NCI-H2171 treated with DMSO at 0.1 percent for 48 hours (cell line): ENCODE measurements around the gene NINJ2.
"Not testable (repeated sequence)": the region's sequence is repeated elsewhere in the genome, so short reads cannot be mapped to it uniquely, and the experiment has no call there.

ENCODE experiments used
- DNase-seq: peaks from one replicate; lab custom pipeline; 2025; lab: John Stamatoyannopoulos, UW

Gene NINJ2, protein sequence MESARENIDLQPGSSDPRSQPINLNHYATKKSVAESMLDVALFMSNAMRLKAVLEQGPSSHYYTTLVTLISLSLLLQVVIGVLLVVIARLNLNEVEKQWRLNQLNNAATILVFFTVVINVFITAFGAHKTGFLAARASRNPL

DNA sequence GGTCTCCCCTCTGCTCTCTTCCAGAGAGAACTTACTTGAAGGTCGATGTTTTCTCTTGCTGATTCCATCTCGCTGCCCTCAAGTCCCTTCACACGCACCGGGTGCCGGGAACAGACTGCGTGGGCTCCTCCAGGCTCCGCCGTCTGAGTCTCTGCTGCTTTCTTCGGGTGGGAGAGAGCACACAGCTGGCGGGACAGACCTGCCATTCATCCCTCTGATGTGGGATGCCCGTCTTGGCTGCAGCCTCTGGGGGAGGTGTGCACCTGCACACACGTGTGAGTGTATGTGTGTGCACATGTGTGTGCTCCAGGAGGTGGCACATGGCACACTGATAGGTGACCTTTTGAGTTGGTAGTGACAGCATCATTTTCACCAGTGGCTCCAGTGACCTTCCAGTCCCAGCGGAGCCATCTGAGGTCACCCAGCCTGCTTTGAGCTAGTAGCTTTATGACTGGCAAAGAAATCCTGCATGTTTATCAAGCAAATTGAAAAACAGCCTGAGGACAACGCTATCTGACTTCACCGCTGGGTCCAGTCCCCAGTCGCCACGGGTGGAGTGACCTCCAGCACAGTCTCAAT is at the start of gene NINJ2:
NINJ2 (minus strand) TSS at position 153 of the 579 bp plus-strand sequence; CDS start at position 68, 85 bp downstream.
- no peak for DNase-seq

DNA sequence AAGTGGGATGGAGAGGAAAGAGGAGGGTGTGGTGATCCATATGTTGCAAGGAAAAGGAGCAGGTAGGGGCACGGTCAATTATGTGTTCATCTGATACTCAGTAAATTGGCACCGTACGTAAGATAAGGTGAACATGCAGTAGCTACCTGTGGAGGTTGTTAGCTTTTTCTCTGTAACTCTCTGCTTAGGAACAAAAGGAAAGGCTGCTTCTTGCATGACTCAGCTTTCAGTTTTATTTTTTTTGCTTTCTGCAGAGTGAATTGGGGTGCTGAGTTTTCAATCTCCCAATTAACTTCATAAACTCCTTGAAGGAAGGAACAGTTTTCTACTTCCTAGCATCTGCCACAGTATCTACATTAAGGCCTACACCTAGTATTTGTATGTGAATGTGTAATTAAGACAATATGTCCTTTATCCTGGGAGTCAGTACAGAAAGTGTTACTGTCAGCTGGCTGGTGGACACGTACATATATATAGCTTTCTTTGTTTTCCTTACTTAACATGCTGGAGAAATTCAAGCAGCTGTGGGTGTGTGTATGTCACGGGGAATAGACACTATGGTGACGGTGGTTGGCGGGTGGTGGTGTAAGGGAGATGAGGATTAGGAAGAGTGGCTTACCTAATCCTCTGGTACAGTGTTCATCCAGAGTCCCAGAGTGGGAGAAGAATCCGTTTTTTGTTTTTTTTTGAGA is 49.1 kb upstream of the NINJ2 start:
- peak; percentile 98 for DNase-seq

DNA sequence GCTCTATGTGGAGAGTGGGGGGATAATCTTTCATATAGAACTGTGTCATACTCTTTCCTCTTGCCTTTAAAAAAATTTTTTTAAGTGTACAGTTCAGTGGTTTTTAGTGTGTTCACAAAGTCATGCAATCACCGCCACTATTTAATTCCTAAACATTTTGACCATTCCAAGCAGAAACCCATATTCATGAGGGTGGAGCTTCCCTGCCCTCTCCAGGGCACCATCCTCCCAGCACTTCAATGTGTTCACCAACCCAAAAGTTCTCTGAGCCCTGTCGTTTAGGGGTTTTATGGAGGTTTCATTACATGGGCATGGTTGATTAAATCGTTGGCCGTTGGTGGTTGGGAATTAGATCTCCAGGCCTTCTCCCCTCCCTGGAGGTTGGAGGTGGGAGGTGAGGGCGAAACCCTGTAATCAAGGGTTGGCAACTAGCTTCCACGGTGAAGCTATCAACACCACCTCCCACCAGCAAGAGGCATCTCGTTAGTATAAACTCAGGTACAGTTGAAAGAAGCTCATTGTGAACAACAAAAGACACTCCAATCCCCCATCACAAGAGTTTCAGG is 46.3 kb upstream of the NINJ2 start:
- DNase-seq: no peak

DNA sequence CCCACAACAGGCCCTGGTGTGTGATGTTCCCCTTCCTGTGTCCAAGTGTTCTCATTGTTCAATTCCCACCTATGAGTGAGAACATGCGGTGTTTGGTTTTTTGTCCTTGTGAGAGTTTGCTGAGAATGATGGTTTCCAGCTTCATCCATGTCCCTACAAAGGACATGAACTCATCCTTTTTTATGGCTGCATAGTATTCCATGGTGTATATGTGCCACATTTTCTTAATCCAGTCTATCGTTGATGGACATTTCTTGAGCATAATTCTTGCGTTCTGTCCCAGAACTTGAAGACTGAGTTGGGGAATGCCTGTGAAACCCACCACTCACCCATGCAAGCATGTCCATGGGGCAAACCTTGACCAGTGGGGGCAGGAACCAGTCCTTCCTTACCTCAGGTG is 44.8 kb upstream of the NINJ2 start:
- DNase-seq: not testable (repeated sequence)

DNA sequence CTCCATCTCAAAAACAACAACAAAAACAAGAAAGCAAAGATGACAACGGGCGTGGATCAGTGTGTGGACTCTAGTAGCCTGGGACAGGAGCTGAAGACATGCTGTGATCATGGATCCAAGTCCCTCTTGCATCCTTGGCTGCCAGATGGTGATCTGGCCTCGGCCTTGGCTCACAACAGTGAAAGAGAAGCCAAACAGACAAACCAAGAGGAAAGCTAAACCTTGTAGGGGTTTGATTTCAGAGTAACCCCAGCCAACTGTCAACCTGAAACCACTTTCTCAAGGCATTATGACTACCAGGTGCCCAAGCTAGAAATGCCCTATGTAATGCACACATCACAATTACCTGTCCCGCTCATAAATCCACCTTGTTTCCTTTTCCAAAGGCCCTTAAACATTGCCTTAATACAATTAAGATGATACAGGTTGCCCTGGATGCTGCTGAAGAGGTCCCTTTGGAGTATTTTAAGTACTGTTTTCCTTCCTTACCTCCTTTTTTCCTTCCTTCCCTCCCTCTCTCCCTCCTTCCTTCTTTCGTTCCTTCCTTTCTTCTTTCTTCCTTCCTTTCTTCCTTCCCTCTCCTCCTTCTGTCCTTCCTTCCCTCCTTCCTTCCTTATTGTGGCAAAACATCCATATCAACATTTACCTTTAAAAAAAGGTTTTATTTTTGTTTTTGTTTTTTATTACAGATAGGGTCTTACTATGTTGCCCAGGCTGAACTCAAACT is 41.4 kb upstream of the NINJ2 start:
- DNase-seq: peak; percentile 88

DNA sequence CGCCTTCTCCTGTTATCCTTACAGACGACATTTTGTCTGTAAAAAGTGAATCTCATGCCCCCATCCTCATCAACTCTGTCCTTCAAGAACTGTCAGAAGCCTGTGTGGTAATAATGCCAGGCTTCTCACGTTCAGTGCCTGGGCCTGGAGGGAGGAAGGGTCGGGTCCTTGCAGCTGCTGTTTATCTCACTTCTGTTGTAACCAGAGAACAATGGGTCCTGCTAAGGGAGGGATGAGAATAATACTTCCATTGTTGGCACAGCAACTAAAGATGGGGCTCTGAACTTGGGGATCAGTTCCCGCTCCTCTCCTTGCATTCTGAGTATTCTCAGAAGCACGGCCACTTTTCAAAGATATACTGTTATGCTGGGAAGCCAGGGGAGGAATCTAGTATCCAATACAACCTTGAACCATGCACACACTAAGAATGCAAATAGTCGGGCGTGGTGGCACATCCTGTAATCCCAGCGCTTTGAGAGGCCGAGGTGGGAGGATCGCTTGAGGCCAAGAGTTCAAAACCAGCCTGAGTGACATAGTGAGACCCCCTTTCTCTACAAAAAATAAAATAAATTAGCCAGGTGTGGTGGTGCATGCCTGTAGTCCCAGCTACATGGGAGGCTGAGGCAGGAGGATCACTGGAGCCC is 38.8 kb upstream of the NINJ2 start:
- DNase-seq: peak; percentile 44

DNA sequence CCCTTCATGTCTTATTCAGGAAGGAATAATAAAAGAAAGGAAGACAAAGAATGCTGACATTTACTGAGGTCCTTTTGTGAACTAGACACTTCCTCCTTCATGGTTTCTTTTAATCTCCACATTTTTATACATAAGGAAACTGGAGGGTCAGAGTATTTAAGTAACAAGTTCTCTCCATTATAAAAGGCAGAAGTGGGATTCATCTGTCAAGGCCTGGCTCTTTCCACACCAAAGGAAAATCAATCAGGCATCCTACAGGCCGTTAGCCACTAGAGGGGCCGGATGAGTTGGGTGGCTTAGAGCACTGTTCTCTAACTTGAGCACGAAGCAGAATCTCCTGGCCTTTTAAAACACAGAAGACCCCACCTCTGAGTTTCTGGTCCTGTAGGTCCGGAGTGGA is 36.8 kb upstream of the NINJ2 start:
- DNase-seq: no peak

DNA sequence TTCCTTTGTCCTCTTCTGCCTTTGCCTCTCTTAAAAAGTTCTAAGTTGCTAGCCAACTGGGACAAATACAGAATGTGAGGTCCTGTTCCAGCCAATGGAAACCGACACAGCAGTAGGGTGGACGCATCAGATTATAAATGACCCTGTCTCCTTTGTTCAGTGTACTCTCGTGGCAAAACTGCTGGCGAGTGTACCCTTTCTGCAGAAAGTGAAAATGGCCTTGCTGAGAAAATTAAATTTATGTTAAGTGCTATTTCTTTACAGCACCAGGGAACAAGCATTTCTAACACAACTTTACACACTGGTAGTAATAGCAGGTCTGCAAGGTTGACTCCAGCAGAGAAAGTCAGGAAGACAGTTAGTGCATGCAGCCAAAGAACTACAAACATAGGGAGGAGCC is 35.0 kb upstream of the NINJ2 start:
- not testable (repeated sequence) for DNase-seq

DNA sequence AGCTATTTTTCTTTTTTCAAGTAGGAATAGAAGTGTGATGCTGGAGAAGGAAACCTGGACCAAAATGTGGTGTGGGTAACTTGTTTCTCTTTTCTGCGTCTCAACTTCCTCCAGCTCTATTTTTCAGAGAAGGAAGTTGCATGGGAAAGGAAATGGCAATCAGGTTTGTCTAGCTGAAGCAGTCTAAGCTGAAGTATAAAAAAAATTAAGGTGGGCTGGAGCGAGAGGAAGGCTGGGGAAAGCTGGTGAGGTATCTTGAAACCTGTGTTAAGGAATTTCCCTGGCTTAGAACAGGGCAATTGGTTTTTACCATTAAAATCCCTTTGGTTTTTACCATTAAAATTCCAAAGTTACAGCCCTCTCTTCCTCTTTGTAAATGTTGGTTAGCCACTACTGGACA is 34.2 kb upstream of the NINJ2 start:
- no peak for DNase-seq

DNA sequence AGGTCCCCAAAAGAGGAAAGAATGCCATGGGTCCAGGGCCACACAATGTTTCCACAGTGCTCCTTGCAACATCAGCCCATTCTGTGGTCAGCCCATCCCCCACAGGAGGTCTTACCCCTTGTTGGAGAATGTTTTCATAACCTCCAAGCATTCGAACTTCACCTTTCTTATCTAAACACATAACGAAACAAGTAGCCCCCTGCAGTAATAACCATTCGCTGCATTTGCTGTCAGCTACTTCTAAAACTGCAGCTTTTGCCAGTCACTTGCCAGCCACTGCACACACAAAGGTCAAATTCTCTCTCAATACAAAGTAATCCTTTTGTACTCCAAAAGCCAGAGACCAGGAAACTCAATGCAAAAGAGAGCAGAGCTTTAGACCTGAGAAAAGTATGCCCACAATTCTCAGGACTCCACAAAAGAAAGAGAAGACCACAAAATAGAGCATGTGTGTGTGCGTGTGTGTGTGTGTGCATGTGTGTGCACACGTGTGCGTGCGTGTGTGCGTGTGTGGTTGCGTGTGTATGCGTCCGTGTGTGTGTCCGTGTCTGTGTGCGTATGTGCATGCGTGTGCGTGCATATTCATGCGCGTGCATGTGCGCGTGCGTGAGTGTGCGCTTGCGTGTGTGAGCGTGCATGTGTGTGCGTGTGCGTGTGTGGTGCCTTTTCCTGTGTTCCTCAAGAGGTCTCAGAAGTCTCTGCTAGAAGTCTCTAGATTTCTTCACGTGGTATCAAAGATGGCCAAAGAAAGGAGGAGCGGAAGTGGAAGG is 31.7 kb upstream of the NINJ2 start:
- DNase-seq: no peak

DNA sequence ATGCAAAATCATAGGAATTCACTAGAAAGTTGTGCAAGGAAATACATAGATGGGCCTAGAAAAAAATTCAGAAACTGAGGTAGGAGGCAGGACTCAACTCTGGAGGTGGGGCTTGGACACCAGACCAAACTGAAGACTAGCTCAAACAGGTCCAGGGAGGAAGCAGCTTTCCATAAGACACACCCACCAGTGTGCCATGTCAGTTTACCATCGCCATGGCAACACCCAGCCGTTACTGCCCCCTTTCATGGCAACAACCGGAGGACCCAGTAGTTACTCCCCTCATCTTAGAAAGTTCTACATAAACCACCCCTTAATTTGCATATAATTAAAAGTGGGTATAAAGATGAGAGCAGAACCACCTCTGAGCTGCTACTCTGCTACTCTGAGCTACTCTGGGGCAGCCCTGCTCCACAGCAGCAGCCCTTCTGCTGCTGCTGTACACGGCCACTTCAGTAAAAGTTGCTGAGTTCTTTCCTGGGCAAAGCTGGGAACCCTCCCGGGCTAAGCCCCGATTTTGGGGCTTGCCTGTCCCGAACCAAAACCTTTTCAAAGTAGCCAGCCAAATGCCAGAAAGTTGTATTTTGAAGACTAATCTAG is 30.8 kb upstream of the NINJ2 start:
- no peak for DNase-seq

DNA sequence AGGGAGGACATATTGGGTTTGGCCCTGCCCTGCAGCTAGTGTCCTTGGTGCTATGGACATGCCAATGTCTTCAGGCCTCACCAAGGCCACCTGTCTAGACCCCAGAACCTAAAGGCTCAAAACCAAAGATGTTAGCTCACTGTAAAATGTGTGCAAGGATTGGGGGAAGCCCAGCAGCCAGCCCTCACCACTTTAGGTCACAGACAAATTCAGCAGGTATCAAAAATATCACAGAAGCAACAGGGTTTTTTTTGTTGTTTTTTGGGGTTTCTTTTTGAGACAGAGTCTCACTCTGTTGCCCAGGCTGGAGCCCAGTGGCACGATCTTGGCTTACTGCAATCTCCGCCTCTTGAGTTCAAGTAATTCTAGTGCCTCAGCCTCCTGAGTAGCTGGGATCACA is 29.0 kb upstream of the NINJ2 start:
- DNase-seq: no peak

DNA sequence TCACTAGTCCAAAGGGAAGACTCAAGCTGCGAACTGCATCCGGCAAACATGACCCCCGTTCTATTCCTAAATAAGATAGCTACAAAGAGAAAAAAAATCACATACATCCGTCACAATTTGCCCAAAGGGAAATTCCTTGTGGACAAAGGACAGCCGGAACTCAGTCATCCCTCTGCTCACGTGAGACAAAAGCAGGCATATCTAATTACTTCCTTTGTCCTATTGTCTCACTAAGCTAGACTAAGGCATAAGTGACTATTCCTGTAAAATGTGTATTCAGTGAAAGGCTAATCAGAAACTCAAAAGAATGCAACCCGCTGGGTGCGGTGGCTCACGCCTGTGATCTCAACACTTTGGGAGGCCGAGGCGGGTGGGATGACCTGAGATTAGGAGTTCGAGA is 27.2 kb upstream of the NINJ2 start:
- no peak for DNase-seq

DNA sequence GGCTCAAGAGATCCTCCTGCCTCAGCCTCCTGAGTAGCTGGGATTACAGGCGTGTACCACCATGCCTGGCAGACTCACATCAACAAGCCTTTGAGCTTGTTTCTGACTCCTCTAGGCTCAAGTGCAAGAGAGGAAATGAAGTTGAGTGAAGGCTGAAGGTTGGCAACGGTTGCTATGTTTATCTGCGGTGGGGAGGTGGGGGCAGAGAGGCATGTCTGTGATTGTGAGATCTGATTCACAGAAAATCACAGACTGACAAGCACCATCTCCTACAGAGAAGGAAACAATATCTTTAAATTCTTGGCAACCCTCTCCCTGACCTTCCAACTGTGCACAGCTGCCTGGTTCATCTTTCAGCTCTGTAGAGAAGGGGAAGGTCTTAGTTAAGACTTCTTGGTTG is 22.1 kb upstream of the NINJ2 start:
- peak; percentile 78 for DNase-seq

DNA sequence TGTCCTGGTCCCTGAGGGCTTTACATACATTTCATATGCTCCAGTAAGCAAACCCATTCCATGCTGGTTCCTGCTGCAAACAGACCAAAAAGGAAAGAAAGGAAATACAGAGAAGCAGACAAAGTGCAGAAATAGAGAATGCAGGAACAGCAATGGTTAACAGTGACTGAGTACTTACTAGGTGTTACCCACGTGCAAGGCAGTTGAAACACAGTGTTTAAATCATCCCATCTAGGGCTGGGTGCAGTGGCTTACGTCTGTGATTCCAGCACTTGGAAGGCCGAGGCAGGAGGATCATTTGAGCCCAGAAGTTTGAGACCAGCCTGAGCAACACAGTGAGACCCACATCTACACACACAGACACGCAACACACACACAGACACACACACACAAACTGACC is 21.2 kb upstream of the NINJ2 start:
- no peak for DNase-seq

DNA sequence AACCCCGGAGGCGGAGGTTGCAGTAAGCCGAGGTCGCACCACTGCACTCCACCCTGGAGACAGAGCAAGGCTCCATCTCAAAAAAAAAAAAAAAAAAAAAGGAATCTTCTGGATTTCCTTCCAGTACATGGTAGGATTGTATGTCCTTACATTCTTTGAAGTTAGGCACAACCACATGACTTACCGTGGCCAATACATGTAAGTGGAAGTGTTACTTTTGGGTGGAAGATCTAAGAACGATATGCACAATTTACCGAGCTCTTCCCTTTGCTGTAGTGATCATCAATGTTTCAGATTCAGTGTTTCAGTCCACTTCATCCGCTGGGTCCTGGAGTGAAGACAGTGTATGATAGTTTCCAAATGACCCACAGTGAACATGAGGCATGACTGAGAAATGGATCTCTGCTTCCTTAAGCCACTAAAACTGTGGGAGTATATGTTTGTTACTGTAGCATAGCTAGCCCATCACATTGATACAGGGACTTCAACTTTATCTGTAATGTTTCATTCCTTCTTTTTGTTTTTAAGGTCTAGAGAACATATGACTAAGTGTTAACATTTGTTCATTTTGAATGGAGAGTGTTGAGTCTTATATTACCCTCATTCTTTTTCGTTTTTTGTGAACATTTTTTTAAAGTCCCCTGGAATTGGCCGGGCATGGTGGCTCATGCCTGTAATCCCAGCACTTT is 18.5 kb upstream of the NINJ2 start:
- DNase-seq: no peak

DNA sequence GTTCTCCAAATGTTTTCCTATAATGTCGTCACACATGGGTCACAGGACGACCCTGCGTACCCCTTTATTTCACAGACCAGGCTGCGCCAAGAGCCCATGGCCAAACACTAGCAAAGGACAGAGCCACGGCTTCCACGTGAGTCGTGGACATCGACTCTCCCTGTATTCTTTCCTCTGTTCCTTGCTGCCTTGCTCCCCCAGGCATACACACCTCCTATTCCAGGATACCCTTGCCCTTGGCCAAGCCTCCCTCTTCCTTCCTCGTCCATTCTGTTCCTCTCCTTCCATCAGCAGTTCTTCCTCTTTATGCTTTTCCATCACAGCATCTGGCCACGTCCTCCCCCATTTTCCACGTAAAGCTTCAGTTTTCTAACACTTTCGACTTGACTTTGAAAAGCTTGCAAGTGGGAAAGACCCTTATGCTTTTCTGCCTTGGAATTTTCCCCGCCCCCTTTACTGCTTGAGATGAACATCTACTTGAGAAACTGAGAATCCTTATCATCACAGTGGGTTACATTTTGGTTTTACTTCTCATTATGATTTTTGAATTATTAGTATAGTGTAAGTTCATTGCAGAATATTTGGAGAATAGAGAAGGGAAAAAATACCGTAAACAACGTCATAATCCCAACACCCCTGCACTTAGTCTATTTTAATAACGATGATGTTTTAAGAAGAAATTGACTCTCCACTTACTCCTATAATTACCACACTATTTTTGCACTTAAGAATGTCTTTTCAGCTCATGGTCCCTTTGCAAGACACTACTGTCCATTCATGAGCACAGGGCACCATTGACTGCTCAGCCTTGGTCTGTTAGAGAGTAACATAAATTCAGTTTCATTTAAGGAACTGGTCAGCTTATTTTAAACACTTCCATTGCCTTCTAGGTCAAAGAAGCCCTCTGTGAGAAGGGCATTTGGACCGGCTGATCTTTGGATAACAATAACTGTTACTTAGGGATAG is 15.8 kb upstream of the NINJ2 start:
- DNase-seq: no peak

DNA sequence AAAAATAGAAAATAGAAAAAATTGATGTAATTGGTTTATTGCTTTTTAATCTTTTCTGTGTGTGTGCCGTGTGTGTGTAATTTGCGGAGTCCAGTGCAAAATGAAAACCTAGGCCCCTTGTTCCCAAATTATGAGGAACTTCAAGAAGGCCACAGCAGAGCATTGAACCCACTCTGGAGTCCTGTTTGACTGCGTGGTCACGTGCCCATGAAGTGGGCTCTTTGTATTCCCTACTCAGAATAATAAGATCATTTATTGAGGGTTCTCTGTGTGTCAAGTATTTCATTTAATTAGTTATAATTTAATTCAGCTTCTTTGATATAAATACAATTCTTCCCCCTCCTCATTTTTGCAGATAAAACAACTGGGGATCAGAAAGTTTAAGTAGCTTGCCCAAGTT is 12.3 kb upstream of the NINJ2 start:
- no peak for DNase-seq

DNA sequence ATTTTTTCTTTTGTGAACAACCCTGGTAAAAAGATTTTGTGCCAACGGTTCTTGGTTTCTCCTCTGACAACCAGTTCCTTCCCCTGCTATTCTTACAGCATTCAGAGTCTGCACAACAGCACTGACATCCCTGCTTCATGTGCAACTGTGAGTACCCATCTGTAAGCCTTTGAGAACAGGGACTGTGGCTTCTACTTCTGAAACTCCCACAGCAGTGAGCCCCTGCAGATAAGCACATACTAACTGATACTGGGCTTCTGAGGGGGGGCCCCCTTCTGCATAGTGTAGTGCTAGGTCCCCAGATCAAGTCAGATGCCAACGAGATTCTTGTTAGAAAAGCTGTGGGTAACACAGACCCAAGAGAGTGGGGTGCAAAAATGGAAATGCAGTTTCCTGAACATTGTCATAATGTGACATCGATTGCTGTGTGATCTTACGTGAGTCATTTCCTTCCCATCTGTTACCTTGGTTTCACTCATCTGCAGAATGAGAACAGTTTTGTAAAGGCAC is 11.1 kb upstream of the NINJ2 start:
- no peak for DNase-seq
